Right lobe of liver (tissue), 6 donors: ENCODE results near the gene TMEM130. TPM values are rescaled to one million over a fixed set of nuclear protein-coding genes. Genes with fewer than 3 reads are reported as not detected.

Experiments
- ATAC-seq, 4 donors: fragments of 200-7000 bp; cut with Tn5 transposase; one replicate each; pipeline ENCODE4 v1.9.1; 2020; ENCODE audit warnings: mild to moderate bottlenecking in 4 of 4, moderate library complexity in 4 of 4
- DNase-seq, 3 donors: peaks; one replicate each; pipeline ENCODE4 v3.0.0-alpha.2; 2020
- H3K27ac ChIP-seq, 3 donors: fragments of 200-600 bp; one replicate each; pipeline ENCODE4 v1.8.0; 2022
- H3K27me3 ChIP-seq, 2 donors: fragments of 200-600 bp; one replicate each; pipeline ENCODE4 v1.8.0; 2022
- H3K36me3 ChIP-seq, 4 donors: fragments of 200-600 bp; sonication (generic) in 1 of 4; one replicate each; pipeline versions ENCODE4 v1.5.1 to v1.8.0; 2017 to 2022; ENCODE audit warnings: control low read depth in 1 of 4
- H3K4me1 ChIP-seq, 4 donors: fragments of 200-600 bp; sonication (generic) in 1 of 4; one replicate each; pipeline versions ENCODE4 v1.5.1 to v1.8.0; 2017 to 2022; ENCODE audit warnings: control low read depth in 1 of 4
- H3K4me3 ChIP-seq, 3 donors: fragments of 200-600 bp; one replicate each; pipeline ENCODE4 v1.8.0; 2022
- H3K9me3 ChIP-seq, 4 donors: fragments of 200-600 bp; sonication (generic) in 1 of 4; one replicate each; pipeline versions ENCODE4 v1.5.1 to v1.8.0; 2017 to 2022; ENCODE audit warnings: control low read depth in 1 of 4
- POLR2A ChIP-seq: fragments of 450-650 bp; IDR thresholded peaks from one replicate; pipeline ENCODE4 v1.6.1; 2017; ENCODE audit warnings: antibody characterized with exemption, mild to moderate bottlenecking
- WGBS: methylation state at CpG from one replicate; pipeline ENCODE4 v1.1.6; 2018; ENCODE audit warnings: low coverage, low lambda C conversion rate; ENCODE audit not compliant: insufficient coverage; ENCODE audit errors: missing lambda C conversion rate; 5-methylcytosine and 5-hydroxymethylcytosine counted together
- intact Hi-C, 2 donors: fragments of 100-400 bp; cut with DNase I; formaldehyde crosslinking; loops; one replicate each; pipeline versions ENCODE4 v1.11.2 to v1.14.1; 2022
- total RNA-seq, 6 experiments: library from RNA; depleted of rRNA in 2 of 6; stranded (reverse); fragments of >200 nt in 2 of 6; fragmentation: NEBNext Ultra II Directional in 3 of 6; extraction: Animal tissue kit (Norgen Biotek cat#: 25700) in 3 of 6; gene quantifications; one replicate each; pipeline versions ENCODE4 v1.1.0 to v1.2.4, GENCODE V29; 2016 to 2023
- TF ChIP-seq, protein P1 (sequence below), 4 donors: fragments of 200-600 bp in 3 of 4; fragments of 450-650 bp in 1 of 4; IDR thresholded peaks; one replicate each; pipeline versions ENCODE4 v1.5.1 to v1.8.0; 2016 to 2022; ENCODE audit warnings: antibody characterized with exemption in 4 of 4, mild to moderate bottlenecking in 2 of 4
- donor health status: DM: no; HTN: yes; CAD: no.
- donor health status: DM: no; HTN: no; CAD: no.
- donor health status: DM: no; HTN: no; CAD: no.
- donor health status: DM: no; HTN: yes; CAD: no.
- donor health status: DM: no; HTN: yes; CAD: no.

Gene TMEM130
- total RNA-seq, 6 experiments from 2014 or later: not detected

DNA sequence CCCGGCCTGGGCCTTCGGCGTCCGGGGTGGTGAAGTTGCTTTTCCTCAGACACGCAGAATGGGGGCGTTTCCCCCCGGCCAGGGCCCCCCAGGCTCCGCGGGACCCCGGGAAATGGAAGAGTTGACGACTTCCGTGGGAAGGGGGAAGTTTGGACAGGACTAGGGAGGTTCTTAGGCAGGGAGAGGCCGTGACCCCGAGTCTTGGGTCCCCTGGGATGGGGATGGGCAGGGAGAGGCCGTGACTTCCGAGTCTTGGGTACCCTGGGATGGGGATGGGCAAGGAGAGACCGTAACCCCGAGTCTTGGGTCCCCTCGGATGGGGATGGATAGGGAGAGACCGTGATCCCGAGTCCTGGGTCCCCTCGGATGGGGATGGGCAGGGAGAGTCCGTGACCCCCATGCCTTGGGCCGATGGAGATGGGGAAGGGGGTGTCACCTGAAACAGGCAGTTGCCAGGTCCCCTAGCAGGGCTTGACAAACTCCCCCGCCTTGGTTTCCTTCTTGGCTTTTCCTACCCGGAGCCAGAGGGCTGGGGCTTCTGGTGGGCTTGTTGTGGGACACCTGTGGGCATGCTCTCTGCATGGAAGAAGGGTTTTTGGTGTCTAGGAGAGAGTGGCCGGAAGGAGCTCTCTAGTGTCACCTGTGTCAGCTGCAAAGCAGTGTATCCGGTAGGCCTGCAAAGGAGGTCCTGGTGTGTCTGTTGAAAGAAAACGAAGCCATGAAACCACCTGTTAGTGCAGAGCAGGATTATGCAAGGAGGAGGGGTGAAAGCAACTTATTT lies 9.6 kb upstream of the TMEM130 start:
- Histone ChIP-seq H3K27me3 (no peaks in the 10 kb centered on the region), H3K36me3 (peaks cover 0 to 34% (median 6%) of the 10 kb centered on the region in 4 donors), H3K27ac (peak overlapping the region; percentile 89 to 96 (median 95)), H3K4me3 (peak overlapping the region; percentile 97 to 100 (median 99)), H3K9me3 (no peaks in the 10 kb centered on the region), H3K4me1 (peaks cover 0 to 8% (median 3%) of the 10 kb centered on the region in 4 donors)
- WGBS: 0% methylated on average over 7 of the region's 29 CpGs
- TF ChIP-seq, protein P1, sequence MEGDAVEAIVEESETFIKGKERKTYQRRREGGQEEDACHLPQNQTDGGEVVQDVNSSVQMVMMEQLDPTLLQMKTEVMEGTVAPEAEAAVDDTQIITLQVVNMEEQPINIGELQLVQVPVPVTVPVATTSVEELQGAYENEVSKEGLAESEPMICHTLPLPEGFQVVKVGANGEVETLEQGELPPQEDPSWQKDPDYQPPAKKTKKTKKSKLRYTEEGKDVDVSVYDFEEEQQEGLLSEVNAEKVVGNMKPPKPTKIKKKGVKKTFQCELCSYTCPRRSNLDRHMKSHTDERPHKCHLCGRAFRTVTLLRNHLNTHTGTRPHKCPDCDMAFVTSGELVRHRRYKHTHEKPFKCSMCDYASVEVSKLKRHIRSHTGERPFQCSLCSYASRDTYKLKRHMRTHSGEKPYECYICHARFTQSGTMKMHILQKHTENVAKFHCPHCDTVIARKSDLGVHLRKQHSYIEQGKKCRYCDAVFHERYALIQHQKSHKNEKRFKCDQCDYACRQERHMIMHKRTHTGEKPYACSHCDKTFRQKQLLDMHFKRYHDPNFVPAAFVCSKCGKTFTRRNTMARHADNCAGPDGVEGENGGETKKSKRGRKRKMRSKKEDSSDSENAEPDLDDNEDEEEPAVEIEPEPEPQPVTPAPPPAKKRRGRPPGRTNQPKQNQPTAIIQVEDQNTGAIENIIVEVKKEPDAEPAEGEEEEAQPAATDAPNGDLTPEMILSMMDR (IDR thresholded peaks at IDR 0.05): no peak
- peak; percentile 15 for TF ChIP-seq POLR2A
- intact Hi-C loops: no loop called here
- ATAC-seq: peak; percentile 70 to 75 (median 74)
- DNase-seq: peak; percentile 36 to 62 (median 61)

DNA sequence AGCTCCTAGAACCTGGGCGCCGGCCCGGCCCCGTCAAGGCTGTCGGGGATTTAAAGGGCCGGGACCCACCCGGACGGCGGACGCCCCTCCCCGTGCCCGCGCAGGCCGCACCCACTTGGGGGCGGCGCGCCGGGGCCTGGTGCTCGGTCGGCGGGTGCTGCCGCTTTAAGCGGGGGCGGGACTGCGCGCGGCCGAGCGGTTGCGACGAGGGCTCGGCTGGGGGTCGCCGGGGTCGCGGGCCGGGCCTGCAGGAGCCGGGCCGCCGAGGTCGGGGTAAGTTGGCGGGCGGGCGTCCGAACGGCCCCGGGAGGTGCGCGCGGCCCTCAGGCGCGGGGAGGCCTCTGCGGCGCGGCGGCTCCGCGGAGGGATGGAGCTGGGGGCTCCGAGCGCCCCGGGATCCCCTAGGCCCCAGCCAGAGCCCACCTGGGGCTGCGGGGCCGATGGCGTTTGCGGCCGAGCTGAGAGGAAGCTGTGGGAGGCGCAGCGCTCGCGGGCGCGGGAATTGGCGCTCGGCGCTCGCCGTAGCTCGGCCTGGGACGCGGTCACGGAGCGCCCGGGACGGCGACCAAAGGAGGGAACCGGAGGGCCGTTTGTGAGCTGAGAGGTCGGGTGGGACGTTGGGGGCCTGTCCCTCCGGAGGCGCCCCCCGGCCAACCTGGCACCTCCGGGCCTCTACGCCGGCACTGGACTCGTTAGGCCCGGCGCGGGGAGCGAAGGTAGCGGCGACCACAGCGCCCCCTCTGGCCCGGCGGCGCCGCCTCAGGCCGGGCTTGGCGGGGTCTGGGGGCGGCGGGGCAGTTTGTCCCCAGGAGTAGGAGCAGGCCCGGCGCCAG lies 8.8 kb upstream of the TMEM130 start, which contains the start of gene TRRAP:
TRRAP (plus strand) TSS at position 168 of the 833 bp plus-strand sequence. CDS start 2,619 bp downstream, outside the sequence.
- peak; percentile 55 for TF ChIP-seq POLR2A
- TF ChIP-seq, protein P1 (IDR thresholded peaks at IDR 0.05): peak; percentile 93 to 98 (median 97)
- peak within 1 kb of the TSS; percentile 97 to 100 (median 99) for H3K4me3 ChIP-seq
- peaks cover 0 to 26% (median 5%) of the 10 kb centered on the region in 4 donors for H3K36me3 ChIP-seq
- intact Hi-C loops: no loop called here
- DNase-seq (peak; percentile 72 to 77 (median 77)), ATAC-seq (peak; percentile 78 to 87 (median 81))
- H3K9me3 ChIP-seq: no peaks in the 10 kb centered on the region
- H3K27me3 ChIP-seq: no peaks in the 10 kb centered on the region
- peak within 1 kb of the TSS; percentile 89 to 96 (median 95) for H3K27ac ChIP-seq
- WGBS: no CpG with 5 or more reads among the region's 113 CpGs
- peaks cover 0 to 8% (median 3%) of the 10 kb centered on the region in 4 donors for H3K4me1 ChIP-seq

DNA sequence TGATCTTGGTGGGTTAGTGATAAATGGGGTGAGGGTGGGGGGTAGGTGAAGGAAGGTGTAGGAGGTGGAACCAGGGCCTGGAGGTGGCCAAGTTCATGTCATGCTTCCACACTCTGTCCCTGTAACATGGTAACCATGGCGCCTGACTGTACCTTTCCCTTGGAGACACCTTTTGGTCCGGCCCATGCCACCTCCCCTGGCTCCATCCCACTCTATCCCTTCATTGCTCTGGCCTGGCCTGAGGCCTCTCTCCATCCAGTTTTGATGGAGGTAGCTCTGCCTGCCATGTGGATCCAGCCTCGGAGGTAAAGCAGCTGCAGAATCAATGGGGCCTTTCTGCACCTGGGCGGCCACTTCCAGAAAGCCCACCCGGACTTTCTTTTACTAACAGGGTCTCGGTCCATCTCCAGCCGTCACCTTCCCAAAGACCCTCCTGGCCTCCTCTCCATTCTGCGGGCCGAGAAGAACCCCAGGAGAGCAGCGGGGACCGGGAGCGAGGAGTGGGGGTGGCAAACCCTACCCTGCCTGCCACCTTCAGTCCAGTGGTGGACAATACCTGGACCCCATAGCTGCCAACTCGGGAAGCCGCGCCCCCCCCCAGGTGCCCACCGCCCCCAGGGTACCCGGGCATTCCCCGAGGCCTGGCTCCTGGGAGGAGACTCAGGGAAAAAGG lies 8.0 kb upstream of the TMEM130 start:
- 47% methylated on average over 10 of the region's 18 CpGs for WGBS
- peaks cover 0 to 20% (median 2%) of the 10 kb centered on the region in 4 donors for H3K36me3 ChIP-seq
- no peak for TF ChIP-seq POLR2A
- TF ChIP-seq, protein P1 (IDR thresholded peaks at IDR 0.05): no peak
- no peaks in the 10 kb centered on the region for H3K9me3 ChIP-seq
- peak in 2 of 4 donors; percentile 1 to 8 for ATAC-seq
- peak overlapping the region; percentile 89 to 96 (median 95) for H3K27ac ChIP-seq
- intact Hi-C loops: no loop called here
- H3K27me3 ChIP-seq: no peaks in the 10 kb centered on the region
- H3K4me3 ChIP-seq: peak overlapping the region; percentile 97 to 100 (median 99)
- no peak for DNase-seq
- peaks cover 0 to 8% (median 3%) of the 10 kb centered on the region in 4 donors for H3K4me1 ChIP-seq

DNA sequence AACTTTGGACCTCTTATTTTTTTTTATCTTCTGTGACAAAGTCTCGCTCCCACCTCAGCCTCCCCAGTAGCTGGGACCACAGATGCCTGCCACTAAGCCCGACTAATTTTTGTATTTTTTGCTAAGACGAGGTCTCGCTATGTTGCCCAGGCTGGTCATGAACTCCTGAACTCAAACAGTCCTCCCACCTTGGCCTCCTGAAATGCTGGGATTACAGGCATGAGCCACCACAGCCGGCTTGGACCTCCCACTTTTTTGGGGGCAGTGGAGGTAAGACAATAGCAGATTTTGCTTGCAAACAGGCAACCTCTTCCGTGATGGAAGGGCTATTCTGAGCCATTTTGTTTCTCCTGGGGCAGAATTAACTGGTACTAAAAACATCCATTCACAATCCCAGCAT lies 7.3 kb upstream of the TMEM130 start:
- WGBS: 89% methylated on average over 4 of the region's 6 CpGs
- no peak for TF ChIP-seq POLR2A
- TF ChIP-seq, protein P1 (IDR thresholded peaks at IDR 0.05): no peak
- intact Hi-C loops: no loop called here
- Histone ChIP-seq H3K27me3 (no peaks in the 10 kb centered on the region), H3K4me3 (no peak overlapping the region), H3K36me3 (peaks cover 0 to 13% (median 0%) of the 10 kb centered on the region in 4 donors), H3K4me1 (peaks cover 0 to 8% (median 3%) of the 10 kb centered on the region in 4 donors), H3K9me3 (no peaks in the 10 kb centered on the region), H3K27ac (no peak overlapping the region)
- ATAC-seq (no peak), DNase-seq (no peak)
